GM13976 (cell line): ENCODE measurements around the gene NTM.

Source experiments
- DNase-seq: peaks from one replicate; pipeline ENCODE4 v3.0.0; 2012; ENCODE audit warnings: low spot score
- in situ Hi-C: fragments of 300-500 bp; cut with MboI; formaldehyde crosslinking; loops from one replicate; pipeline ENCODE4 v1.12.0; 2022; ENCODE audit warnings: low sequenced_read_pairs, mixed read lengths, inconsistent platforms; ENCODE audit not compliant: unreplicated experiment
- TF ChIP-seq, protein P1 (sequence below): IDR thresholded peaks from 2 replicates; pipeline ENCODE4 v1.5.1; 2012; ENCODE audit warnings: borderline replicate concordance, mild to moderate bottlenecking; ENCODE audit not compliant: insufficient read depth; ENCODE audit errors: extremely low read depth, missing control alignments, control extremely low read depth

NTM gene

DNA sequence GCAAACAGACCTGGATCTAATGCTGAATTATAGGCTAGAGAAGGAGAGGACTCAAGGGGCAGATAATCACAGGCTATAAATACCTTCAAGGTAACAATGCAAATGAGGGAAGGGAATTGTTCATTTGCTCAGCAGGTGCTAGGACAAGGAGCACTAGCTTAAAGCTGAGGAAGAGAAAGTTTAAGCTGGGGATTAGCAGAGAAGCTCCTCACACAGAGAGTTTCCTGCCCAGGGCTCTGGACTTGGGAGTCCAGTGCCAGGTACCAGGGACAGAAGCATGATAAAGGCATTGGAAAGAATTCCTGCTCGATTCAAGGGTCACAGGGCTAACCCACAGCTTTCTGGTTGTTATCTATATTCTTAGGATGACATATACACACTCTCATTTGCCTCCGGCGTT is 509.9 kb downstream of the NTM start:
- in situ Hi-C loops, result no loop called here
- DNase-seq, result no peak
- TF ChIP-seq, protein P1, sequence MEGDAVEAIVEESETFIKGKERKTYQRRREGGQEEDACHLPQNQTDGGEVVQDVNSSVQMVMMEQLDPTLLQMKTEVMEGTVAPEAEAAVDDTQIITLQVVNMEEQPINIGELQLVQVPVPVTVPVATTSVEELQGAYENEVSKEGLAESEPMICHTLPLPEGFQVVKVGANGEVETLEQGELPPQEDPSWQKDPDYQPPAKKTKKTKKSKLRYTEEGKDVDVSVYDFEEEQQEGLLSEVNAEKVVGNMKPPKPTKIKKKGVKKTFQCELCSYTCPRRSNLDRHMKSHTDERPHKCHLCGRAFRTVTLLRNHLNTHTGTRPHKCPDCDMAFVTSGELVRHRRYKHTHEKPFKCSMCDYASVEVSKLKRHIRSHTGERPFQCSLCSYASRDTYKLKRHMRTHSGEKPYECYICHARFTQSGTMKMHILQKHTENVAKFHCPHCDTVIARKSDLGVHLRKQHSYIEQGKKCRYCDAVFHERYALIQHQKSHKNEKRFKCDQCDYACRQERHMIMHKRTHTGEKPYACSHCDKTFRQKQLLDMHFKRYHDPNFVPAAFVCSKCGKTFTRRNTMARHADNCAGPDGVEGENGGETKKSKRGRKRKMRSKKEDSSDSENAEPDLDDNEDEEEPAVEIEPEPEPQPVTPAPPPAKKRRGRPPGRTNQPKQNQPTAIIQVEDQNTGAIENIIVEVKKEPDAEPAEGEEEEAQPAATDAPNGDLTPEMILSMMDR, result no peak

DNA sequence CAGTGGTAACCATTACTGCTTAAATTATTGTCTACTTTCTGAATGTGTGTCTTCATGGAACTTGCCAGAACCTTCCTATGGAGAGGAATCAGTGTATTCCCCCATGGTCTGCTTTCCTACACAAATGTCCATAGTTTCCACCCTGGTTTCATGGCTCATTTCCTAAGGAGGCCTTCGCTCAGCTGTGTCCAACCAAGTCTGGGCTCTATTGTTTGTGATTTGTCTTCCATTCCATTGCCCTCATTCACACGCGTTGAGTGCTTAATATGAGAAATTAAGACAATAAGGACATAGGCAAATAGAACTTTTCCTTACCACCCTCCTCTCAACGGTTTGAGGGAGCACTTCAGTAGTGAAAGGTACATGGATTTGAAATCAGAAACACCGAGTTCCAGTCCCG is 510.6 kb downstream of the NTM start:
- no peak for DNase-seq
- TF ChIP-seq, protein P1, result no peak
- in situ Hi-C loops, result no loop called here

DNA sequence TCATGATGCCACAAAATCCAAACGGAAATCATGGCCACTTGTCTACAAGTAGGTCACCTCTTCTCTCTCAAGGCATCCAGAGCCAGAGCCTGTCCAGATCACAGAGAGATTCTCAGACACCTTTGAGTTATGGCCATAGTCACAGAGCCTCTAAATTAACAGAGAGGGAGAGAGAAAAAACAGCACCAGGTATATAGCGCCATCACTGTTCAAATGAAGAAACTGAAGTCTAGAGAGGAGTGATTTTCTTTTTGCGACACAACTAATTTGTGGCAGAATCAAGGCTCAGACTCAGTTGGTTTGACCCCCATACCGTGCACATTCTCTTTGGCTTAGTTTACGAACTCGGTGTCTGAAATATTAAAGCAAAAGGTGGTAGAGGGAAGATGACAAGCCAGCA is 512.9 kb downstream of the NTM start:
- no peak for DNase-seq
- TF ChIP-seq, protein P1, result no peak
- in situ Hi-C loops, result no loop called here

DNA sequence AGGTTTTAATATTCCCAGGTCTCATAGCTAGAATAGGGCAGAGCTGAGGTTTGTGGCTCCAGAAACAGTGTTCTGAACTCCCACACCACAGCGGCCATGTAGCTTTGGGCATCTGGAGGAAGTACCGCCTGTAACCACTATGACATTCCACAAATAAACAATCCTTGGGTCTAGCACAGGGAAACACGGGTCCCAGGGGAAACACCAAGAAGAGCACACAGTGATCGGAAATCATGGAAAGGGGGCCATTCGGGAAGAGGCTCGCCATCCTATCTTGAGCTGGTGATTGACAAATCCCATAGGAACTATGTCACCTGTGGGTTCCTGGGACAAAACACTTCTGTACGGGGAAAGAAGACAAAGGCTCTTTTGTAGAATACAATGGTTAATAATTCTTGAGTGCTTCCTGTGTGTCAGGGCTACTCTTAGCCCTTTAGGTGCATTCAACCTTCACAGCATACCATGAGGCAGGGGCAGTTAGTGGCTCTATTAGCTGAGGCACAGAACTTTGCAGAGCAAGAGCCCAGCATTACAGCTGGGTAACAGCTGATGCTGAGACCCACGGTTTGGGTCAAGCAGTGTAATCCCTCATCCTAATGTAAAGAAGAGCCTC is 514.2 kb downstream of the NTM start:
- in situ Hi-C loops, result no loop called here
- no peak for DNase-seq
- TF ChIP-seq, protein P1, result no peak

DNA sequence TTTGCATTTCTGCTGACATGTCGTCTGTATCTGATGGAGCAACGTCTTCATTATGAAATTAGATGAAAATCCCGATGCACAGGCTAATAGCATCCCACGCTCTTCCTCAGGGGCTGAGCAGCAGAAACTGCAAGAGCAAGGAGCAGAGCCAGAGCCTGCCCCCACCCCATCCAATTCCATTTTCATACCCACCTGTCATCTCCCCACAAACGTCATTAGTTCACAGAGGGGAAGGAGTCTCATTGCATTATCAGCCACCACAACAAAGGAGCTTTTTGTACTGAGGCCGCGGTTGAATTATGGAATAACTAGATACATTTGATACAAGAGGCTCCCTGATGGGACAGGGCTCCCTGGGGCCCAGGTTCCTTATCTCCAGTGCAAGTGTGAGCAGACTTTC is 515.0 kb downstream of the NTM start:
- DNase-seq, result no peak
- in situ Hi-C loops, result no loop called here
- TF ChIP-seq, protein P1, result no peak

DNA sequence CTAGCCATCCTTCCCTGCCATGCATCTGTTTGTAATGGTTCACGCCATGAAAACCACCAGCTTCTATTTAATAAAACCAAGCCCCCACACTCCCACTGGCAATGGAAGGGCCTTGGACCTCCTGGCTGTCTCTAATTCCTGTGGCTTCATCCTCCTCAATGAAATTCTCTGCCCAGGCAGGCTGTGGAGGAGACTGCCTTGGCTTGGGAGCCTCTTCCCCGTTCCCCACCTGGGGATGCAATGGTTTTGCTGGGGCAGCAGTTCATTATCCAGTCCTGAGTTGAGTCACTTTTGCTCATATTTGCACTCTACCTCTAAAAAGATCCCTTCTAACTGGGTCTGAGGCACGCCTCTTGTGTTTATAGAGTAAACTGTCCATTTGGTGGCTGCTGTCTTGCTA is 515.8 kb downstream of the NTM start:
- in situ Hi-C loops, result no loop called here
- TF ChIP-seq, protein P1, result no peak
- no peak for DNase-seq
